NCI-H2107 treated with DMSO at 0.1 percent for 48 hours (cell line): ENCODE data around the gene LRRC49.
"Not testable (repeated sequence)": the region's sequence is repeated elsewhere in the genome, so short reads cannot be mapped to it uniquely, and the experiment has no call there.

ENCODE experiments used
- DNase-seq: peaks from one replicate; lab custom pipeline; 2025; ENCODE audit not compliant: unreplicated experiment; lab: John Stamatoyannopoulos, UW

Gene LRRC49

GRCh38 chr15:70867911-70868467, 24.6 kb upstream of the LRRC49 start:
- DNase-seq, result peak; percentile 13

GRCh38 chr15:70869346-70869745, 23.3 kb upstream of the LRRC49 start:
- no peak for DNase-seq

DNA sequence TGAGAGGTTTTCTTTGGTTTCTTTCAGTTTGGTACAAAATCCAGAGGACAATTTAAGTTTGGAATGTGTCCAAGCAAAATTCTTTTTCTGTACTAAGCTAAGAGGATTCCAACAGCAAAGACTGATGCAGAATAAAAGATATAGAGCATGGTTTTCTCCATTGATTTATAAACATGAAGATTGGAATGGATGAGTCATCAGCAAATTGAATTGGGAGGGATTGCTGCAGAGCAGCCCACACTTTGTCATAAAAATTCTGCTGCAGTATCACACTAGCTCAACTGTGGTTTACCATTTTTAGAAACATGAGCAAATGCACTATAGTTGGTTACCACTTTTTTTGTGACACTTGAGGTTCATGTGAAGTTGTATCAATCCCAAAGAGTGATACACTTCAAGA, 22.6 kb upstream of the LRRC49 start:
- DNase-seq, result no peak

DNA sequence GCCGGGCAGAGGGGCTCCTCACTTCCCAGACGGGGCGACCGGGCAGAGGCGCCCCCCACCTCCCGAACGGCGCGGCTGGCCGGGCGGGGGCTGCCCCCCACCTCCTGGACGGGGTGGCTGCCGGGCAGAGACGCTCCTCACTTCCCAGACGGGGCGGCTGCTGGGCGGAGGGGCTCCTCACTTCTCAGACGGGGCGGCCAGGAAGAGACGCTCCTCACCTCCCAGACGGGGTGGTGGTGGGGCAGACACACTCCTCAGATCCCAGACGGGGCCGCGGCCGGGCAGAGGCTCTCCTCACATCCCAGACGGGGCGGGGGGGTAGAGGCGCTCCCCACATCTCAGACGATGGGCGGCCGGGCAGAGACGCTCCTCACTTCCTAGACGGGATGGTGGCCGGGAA, 21.1 kb upstream of the LRRC49 start:
- not testable (repeated sequence) for DNase-seq

- no peak for DNase-seq
Measured at GRCh38 chr15:70873232-70874054, 19.2 kb upstream of the LRRC49 start.

DNA sequence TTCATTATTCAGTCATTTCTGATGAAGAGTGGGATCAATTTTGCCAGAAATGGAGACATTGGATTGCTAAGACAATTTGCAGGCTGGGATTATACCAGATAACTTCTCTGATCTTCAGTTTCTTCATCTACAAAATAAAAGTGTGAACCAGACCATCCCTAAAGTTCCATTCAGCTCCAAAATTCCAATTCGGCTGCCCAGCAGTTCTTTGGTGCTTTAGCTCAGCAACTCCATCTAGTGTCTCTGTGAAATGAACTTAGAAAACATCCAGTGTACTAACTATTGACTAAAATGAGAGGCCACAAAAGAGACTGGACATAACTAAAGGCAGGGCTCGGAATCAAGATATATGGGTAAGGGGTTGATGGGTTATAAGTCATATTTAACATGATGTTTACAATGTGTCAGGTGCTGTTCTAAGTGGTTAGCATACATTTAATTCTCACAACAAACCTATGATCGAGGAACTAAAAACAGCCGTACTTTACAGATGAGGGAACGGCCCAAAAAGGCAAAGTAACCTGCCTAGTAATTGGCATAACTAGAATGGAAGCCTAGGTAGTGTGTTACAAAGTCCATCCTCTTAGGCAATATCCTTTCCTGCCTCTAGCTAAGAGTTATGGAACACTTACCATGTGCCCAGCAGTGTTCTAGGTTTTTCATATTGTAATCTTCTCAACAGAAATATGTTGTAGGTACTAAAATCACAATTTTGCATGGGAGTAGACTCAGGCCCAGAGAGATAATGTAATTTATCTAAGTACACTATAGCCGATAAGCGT, 17.4 kb upstream of the LRRC49 start:
- no peak for DNase-seq

DNA sequence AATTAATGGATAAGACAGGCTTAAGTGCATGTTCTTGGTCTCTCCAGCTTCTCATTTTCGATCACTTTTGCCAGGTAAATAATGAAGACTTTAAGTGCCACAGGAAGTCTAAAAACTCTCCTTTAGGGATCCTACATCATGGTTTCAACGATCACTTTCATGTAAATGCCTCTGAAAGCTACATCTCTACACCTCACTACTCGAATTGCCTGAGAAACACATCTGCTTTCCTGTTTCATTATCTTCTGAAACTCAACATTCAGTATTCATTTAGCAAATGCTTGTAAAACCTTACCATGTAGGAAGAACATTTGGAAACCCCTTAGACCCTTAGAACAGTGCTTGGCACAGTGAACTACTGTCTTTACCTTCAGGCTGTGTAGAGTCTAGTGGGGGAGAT, 16.6 kb upstream of the LRRC49 start:
- no peak for DNase-seq

DNA sequence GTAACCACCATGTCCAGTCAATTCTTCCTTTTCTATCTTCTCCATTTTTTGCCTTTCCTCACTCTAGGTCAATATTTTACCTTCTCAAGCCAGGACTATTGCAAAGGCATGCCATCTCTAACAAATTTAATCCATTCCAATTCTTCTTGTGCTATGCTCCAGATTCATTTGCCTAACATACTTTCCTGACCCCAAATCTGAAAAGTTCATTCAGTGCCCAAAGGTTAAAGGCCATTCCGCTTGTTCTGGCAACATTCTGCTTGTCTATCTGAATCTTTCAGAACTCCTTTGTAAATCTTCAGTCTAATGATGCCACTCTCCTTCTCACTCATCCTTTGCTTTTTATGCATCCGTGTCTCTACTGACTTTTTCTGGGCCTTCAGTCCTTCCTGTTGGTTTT, 15.9 kb upstream of the LRRC49 start:
- DNase-seq, result no peak

GRCh38 chr15:70879401-70879800, 13.2 kb upstream of the LRRC49 start:
- DNase-seq, result no peak

DNA sequence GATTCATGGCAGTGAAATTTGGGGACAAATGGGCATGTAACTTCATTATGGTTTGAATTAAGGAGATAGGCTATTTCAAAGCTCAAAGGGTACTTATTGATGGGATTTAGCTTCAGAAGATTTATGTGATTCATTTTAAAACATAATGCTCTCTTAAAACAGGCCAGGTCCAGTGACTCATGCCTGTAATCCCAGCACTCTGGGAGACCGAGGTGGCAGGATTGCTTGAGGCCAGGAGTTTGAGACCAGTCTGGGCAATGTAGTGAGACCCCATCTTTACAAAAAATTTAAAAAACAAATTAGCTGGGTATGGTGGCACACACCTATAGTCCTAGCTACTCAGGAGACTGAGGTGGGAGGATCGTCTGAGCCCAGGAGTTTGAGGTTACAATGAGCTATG, 11.8 kb upstream of the LRRC49 start:
- no peak for DNase-seq

DNA sequence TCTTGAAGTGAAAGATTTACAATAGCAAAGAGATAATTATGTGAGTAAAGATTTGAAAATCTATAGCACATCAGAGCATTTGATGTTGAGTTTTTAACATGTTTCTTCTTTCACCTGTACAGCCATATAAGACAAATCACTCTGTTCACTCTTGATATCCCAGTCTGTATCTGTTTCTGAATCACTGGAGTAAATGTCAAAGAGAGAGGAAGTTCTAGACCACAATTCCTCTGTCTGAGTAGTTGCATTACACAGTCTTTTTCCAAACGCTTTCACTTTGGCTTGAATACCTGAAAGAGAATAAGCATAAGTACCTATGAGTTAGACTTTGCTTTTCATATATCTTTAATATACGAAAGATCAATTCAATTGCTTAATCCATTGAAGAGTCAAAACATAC, 10.3 kb upstream of the LRRC49 start:
- DNase-seq, result no peak

DNA sequence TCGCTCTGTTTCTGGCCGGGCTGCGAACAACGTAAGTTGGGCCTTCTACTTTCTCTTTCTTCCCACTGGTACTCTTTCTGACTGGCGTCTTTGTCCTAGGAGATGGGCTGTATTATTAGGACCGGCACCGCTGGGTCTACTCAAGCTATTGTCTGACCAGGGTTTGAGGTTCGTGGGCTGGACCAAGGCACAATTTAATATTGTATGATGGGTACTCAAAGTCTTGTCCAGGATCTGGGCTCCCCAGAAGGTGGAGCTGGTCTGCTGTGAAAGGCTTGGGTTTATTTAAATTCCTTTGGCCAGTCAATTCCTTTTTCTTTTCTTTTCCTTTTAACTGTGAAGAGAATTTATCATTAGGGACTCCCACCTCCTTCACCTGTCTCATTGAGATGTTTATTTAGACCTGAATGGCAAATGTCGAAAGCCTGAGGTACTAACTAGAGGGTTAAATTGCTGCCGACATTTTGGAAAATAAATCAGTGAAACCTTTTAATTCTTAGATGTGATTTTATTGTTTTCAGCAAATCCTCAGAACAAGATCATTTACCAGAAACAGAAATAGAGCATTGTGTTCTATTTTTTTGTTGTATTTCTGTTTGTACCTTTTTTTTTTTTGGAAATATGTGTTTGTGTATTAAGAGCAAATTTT, 410 bp downstream of the LRRC49 start:
- DNase-seq, result peak; percentile 25

DNA sequence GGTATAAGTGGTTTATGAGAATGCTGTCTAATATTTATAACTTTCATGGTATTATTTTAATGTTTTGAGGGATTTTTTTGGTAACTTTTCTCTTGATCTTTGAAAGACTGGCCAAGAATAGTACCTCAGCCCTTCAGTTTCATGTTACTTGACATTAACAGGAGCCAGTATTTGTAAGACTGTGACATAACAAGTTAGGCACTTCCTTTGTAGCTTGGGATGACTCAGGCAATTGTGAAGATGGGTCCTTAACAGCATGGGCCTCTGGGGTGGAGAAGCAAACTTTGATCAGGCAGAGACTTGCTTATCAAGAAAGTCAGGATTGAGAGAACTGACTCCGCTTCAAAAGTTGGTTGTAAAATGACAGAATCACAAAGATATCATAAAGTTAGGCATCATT, 9.5 kb downstream of the LRRC49 start:
- DNase-seq, result no peak

GRCh38 chr15:70906842-70907241, 14.2 kb downstream of the LRRC49 start:
- no peak for DNase-seq

DNA sequence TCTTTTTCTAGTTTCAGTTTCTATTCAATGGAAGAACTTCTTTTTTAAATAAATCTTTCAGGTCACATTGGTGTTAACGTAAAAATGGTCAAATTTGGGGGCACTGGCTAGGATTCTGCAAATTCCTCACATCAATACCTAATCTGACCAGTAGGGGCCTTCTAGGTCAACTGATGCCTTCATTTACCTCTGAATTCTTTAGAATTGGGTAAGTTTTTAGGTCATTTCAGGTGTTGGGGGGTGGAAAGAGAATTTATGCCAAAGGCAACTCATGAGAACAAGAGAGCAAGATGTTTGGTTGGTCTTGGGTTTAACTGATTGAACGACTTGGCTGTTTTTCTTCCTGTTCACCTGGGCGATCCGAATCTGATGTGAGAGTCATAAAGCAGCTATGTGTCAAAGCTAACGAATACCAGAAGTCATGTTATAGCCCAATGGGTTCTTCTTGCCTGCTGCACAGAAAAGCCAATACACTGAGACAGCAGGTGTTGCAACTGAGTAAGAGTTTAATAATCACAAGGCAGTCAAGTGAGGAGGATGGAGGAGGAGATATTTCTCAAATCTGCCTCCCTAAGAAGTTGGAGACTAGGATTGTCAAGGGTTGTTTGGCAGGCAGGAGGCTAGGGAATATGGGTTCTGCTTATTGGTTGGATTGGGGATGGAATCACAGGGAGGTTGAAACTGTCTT, 15.3 kb downstream of the LRRC49 start:
- no peak for DNase-seq

DNA sequence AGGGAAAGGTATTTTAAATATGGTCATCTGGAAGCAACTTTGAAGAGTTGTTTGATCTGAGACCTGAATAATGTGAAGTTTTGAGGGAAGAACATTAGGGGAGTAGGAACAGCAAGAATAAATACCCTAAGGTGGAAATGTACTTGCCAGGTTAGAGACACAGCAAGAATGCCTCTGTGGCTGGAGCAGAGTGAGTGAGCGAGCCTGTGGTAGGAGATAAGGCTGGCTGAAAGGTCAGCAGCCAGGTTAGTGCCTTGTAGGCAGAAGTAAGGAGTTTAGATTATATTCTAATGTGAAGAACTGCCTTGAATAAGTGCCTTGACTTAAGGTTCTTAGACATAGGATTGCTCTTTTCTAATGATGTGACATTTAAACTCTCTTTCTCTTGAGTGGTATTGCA, 18.3 kb downstream of the LRRC49 start:
- DNase-seq, result no peak

GRCh38 chr15:70912187-70912586, 19.6 kb downstream of the LRRC49 start:
- no peak for DNase-seq

DNA sequence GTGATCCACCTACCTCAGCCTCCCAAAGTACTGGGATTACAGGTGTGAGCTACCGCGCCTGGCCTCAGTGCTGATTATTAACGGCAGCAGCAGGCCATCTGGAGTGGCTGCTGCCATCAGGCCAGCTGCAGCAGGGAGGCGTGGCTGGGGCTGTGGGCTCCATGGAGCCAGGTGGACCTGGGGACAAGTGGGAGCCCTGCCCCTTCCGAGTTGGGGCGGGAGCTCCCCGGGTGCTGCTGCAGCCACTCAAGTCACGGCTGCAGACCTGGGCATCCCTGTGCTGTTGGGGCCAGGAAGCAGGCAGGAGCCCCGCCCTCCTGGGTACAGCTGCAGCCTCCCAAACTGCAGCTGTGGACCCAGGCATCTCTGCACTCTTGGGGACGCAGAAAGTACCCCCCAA, 23.9 kb downstream of the LRRC49 start:
- DNase-seq, result no peak

GRCh38 chr15:70917955-70918354, 25.3 kb downstream of the LRRC49 start:
- no peak for DNase-seq

DNA sequence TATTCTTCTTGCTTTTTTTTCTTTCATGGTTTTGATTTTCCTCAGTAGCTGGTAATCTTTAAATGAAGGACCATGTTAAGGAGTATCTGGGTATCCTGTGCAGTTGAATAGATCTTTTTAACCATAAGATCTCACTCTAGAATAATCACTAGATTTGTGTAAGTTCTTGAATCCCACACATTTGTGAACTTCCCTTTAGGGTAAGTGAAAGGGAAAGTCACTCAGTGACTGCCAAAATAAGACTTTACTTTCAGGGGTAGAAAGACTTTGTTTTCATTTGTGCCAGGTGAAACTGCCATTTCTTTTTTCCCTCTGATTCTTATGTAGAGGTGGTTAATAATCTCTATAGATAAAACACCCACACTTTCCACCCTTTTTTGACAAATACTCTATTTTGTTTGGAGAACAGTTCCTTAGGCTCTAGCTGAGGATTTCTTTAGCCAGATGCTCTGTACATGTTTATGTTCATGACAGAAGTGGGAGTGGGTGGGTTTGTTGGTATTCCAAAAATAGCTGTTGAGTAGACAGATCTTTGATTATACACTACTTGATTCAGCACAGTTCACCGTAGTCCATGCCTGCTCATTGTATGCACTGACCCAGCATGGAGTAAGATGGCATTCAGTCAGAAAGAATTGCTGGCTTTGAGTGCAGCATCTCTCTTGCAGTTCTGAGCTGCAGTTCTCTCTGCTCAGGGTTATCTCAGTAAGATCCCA, 28.5 kb downstream of the LRRC49 start:
- DNase-seq, result no peak
